Esophagus muscularis mucosa (tissue), 3 donors: ENCODE measurements around the gene RAB34.

Source experiments
- CTCF ChIP-seq, 3 experiments: fragments of 200-600 bp in 2 of 3; fragments of 450-650 bp in 1 of 3; sonication (generic) in 2 of 3; IDR thresholded peaks; one replicate each; pipeline ENCODE4 v1.5.1; 2017 to 2019; ENCODE audit warnings: antibody characterized with exemption in 3 of 3, mild to moderate bottlenecking in 2 of 3, moderate library complexity in 1 of 3
- POLR2A ChIP-seq: fragments of 450-650 bp; IDR thresholded peaks from one replicate; pipeline ENCODE4 v1.6.1; 2017; ENCODE audit warnings: antibody characterized with exemption, moderate library complexity, mild to moderate bottlenecking, low read depth

GRCh38 chr17:28710861-28711722 lies 6.6 kb downstream of the RAB34 start:
- TF ChIP-seq POLR2A = peak; percentile 27
- TF ChIP-seq CTCF (IDR thresholded peaks at IDR 0.05) = no peak
